Activated T-cell treated with anti-CD3 and anti-CD28 coated beads for 1 hour (primary cell): Measurements from ENCODE around the gene TPO.
"Not testable (repeated sequence)": the region's sequence is repeated elsewhere in the genome, so short reads cannot be mapped to it uniquely, and the experiment has no call there.

Source experiments
- DNase-seq: peaks from one replicate; pipeline ENCODE4 v3.0.0-alpha.2; 2020; ENCODE audit warnings: low read depth

The TPO gene

DNA sequence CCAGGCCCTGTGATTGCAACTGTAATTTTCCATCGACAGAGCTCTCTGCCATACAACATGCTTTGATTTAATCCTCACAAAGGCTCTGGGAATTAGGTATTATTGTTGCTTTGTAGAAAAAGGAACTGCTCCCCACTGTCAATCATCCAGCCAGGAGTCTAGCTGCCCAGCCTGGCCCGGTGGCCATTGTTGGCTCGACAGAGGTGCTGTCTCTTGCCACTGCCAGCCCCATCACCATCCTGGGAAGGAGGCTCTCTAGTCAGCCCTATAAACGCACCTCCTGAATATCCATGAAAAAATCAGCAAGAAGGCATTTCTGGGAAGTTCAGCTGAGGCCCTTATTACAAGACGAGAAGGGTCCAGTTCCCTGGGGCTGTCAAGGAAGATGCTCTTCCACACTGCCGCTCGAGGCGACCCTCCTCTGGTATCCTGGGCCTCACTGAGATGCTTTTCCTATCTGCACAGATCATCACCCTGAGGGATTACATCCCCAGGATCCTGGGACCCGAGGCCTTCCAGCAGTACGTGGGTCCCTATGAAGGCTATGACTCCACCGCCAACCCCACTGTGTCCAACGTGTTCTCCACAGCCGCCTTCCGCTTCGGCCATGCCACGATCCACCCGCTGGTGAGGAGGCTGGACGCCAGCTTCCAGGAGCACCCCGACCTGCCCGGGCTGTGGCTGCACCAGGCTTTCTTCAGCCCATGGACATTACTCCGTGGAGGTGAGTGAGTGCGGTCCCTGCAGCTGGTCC lies 71.0 kb downstream of the TPO start:
- no peak for DNase-seq

DNA sequence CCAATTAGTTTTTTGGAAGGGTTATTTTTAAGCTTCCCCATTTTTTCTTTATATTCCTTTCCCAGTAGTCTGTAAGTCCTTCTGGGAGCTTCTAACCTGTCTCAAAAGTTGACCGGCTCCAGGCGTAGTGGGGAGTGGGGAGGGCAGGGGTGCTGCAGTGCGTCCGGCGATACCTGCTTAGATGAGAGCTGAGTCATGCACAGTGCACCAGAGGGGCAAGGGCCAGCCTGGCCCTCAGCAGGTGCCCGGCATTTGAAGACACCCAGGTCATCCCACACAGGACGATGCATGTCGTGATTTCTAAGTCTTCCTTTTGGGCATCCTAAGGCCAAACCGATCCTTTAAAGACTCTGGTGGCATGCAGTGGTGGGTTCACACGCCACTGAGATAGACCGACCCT lies 73.4 kb downstream of the TPO start:
- no peak for DNase-seq

DNA sequence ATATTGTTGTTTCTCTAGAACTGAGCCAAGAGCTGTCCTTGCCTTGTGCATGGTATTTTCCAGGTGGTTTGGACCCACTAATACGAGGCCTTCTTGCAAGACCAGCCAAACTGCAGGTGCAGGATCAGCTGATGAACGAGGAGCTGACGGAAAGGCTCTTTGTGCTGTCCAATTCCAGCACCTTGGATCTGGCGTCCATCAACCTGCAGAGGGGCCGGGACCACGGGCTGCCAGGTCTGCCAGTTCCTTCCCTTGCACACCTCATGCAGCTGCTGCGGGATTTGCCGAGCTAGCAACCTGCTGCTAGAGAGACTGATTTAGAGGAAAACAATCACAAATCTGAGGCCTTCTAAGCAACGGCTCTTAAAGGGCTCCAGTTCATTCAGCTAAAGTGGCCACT lies 74.5 kb downstream of the TPO start:
- no peak for DNase-seq

DNA sequence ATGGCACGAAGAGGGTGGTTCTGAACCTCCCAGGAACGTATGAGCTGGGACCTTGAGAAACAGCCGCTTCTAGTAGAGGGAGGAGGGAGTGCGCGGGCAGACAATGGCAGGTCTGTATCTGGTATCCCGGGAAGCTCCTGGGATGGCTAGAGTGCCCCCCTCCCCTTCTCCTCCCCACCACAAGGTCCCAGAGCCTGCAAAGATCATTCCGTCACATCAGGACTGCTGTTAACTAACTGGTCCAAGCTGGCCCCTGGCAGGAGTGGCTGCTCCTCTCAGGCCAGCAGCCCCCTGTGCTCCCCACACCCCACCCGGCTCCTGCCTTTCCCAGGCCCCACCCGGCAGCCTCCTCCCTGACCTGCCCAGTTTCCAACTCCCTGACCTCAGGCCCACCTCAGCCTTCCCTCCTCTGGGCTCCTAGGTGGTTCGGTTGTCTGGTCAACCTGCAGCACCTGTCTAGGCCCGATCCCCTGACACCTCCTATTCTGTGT lies 75.0 kb downstream of the TPO start:
- no peak for DNase-seq

DNA sequence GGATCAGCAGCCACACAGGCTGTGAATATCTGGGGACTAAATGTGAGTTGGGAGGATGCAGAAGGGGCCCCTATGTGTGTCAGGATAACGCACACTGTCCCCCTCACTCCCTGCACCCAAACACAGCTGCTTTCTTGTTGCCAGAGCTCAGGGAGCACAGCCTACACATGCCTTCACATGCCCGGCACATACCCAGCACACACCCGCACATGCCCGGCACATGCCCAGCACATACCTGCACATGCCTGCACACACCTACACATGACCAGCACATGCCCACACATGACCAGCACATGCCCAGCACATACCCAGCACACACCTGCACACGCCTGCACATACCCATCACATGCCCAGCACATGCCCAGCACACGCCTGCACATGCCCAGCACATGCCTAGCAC lies 75.6 kb downstream of the TPO start:
- no peak for DNase-seq

- DNase-seq, result no peak
These were observed 76.2 kb downstream of the TPO start for GRCh38 chr2:1489486-1489885.

GRCh38 chr2:1490381-1490780 lies 77.1 kb downstream of the TPO start:
- not testable (repeated sequence) for DNase-seq

DNA sequence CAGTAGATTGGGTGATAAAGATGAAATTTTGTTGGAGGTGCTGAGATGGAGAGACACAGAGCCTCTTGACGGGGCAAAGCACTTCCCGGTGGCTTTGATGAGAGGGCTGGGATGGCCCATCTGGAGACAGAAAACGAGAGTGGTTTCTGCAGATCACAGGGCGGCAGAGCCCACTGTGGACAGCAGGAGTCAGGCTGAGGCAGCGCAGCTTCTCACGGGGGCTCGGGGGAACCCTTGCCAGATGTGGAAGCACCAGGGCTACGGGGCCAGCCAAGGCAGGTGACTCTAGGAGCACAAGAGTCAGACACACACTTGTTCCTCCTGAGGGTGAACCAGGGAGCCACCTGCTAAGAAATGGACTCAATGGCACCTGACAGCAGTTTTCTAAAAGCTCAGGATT lies 78.5 kb downstream of the TPO start:
- DNase-seq, result no peak

- not testable (repeated sequence) for DNase-seq
These were observed 79.0 kb downstream of the TPO start for GRCh38 chr2:1492231-1492630.

DNA sequence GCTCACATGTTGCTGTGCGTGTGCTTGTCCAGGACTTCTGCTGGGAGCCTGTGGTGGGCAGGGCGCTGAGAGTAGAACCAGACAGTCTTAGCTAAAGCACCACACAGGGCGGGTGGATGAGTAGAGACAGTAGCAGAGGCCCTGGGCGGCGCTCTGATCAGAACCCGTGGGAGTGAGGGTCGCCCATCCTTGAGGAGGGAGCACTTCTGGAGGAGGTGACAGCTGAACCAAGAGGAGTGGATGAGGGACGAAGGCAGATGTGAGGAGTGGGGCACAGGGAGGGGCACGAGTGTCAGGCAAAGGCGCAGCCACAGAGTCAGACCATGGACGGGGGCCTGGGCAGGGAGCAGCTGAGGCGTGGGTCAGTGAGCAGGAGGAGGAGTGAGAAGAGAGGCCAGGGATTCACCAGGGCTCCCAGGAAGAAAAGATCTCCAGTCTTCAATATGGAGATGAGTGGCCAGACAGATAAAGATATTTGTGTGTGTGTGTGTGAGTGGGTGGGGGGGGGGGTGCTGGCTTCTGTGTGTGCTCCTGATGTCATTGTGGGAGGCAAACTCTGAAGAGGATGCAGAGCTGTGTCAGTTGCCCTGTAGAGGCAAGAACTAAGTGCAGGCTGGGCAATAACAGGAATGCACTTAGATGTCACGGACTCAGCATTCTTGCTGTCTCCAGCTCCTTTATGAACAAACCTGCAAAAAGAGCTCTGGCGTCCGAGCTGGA lies 79.6 kb downstream of the TPO start:
- DNase-seq, result no peak

DNA sequence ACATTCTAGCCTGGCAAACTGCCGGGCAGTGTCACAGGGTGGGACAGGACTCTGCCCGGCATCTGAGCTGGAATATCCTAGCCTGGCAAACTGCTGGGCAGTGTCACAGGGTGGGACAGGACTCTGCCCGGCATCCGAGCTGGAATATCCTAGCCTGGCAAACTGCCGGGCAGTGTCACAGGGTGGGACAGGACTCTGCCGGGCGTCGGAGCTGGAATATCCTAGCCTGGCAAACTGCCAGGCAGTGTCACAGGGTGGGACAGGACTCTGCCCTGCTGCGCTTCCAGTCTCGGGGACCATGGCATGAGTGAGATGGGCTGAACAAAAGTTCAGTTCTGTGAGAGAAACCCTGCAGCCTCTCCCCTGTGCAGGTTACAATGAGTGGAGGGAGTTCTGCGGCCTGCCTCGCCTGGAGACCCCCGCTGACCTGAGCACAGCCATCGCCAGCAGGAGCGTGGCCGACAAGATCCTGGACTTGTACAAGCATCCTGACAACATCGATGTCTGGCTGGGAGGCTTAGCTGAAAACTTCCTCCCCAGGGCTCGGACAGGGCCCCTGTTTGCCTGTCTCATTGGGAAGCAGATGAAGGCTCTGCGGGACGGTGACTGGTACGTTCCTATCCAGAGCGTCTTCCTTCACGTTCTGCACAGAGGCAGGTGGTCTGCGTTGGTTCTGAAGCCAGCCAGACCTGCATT lies 80.3 kb downstream of the TPO start:
- DNase-seq, result no peak

DNA sequence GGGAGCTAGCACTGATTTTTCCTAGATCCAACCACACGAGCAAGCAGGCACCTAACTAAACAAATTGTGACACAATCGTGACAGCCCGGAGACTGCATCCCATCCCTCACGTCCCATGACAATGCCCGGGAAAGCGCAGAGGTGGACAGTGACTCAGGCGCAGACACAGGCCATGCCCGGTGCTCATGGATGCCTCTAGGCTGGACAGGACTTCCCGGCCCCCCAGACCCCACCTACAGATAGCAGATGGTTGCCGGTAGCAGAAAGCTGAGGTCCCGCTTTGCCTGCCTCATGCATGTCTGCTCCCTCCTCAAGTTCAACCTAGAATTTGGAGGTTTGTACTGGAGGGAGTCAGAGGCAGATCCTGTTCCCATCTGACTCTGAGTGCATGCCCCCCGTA lies 81.0 kb downstream of the TPO start:
- no peak for DNase-seq

- DNase-seq, result no peak
These were observed 81.6 kb downstream of the TPO start for GRCh38 chr2:1494906-1495305.

- DNase-seq, result no peak
These were observed 82.6 kb downstream of the TPO start for GRCh38 chr2:1495676-1496358.

DNA sequence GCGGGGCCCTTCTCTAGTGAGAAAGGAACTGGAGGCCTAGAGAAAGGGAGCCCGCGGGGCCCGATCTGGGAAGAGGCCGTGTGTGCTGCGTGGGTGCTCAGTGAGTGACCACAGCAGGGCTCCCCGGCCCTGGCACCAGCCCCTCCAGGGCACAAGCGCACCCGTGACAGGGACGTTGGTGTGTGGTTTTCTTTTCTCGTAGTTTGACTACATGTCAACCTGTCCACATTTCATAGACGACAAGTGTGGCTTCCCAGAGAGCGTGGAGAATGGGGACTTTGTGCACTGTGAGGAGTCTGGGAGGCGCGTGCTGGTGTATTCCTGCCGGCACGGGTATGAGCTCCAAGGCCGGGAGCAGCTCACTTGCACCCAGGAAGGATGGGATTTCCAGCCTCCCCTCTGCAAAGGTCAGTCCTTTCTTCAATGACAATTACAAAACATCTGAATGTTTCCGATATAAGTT lies 83.1 kb downstream of the TPO start:
- DNase-seq, result no peak

GRCh38 chr2:1497122-1497611 lies 83.9 kb downstream of the TPO start:
- no peak for DNase-seq

DNA sequence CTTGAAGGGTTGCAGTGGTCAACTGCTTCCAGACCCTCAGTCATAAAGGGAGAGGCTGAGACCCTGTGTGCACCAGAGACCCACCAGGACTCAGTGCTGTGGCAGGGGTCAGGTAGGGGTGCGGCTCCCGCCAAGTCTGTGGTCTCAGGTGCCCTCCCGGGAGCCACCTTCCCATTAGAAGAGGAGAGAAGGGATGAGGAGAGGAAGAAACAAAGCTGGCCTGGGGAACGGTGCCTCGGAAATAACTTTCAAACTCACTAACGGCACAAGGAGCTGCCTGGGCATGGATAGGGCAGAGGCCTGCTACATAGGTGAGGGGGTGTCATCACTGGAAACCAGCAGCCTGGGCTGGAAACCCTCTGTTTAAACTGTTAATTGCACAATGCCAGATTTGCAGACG lies 84.9 kb downstream of the TPO start:
- DNase-seq, result no peak

- no peak for DNase-seq
These were observed 86.0 kb downstream of the TPO start for GRCh38 chr2:1499033-1499795.

- no peak for DNase-seq
These were observed 88.0 kb downstream of the TPO start for GRCh38 chr2:1501038-1501851.

DNA sequence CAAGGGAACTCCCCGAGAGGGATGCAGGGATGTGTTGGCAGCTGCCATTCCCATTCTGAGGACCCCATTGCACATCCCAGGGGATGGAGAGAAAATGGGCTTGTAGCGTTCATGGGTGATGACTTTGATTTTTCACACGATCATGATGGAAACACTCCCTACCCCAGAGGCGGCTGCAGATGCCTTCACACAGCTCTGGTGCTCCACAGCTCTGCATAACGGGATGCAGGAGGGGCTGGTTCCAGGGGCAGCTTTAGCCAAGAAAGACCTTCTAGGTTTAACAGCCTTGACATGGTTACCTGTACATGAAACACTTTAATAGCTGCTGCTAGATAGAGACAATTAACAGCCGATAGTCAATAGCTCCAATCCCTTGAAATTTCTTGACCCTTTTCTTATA lies 88.7 kb downstream of the TPO start:
- DNase-seq, result no peak
